ENCODE results near the gene BPIFB2. TPM values are rescaled to one million over a fixed set of nuclear protein-coding genes. Genes with fewer than 3 reads are reported as not detected.

Gene BPIFB2
- polyA plus RNA-seq, 1 donor, result not detected

- Histone ChIP-seq H3K9me3 (ENCODE audit: control insufficient read depth, low read depth, low read length) (no peaks in the 10 kb centered on the region), H3K27me3 (ENCODE audit: control insufficient read depth, insufficient read depth, low read length) (no peaks in the 10 kb centered on the region), H3K27ac (ENCODE audit: low read length) (no peak overlapping the region), H3K36me3 (ENCODE audit: control insufficient read depth, insufficient read depth, low read length) (no peaks in the 10 kb centered on the region), H3K4me1 (ENCODE audit: control insufficient read depth, insufficient read depth, low read length) (no peaks in the 10 kb centered on the region), H3K4me3 (ENCODE audit: low read length) (no peak overlapping the region)
- no CpG with 5 or more reads among the region's 8 CpGs for WGBS (ENCODE audit: insufficient coverage, low lambda C conversion rate)
- no peak for DNase-seq
Measured at GRCh38 chr20:32965115-32965514, 42.4 kb upstream of the BPIFB2 start.

GRCh38 chr20:32965581-32966373 is 41.7 kb upstream of the BPIFB2 start:
- H3K36me3 ChIP-seq (ENCODE audit: control insufficient read depth, insufficient read depth, low read length), result no peaks in the 10 kb centered on the region
- no peaks in the 10 kb centered on the region for H3K27me3 ChIP-seq (ENCODE audit: control insufficient read depth, insufficient read depth, low read length)
- no peaks in the 10 kb centered on the region for H3K9me3 ChIP-seq (ENCODE audit: control insufficient read depth, low read depth, low read length)
- no peaks in the 10 kb centered on the region for H3K4me1 ChIP-seq (ENCODE audit: control insufficient read depth, insufficient read depth, low read length)
- WGBS (ENCODE audit: insufficient coverage, low lambda C conversion rate), result no CpG with 5 or more reads among the region's 12 CpGs
- no peak overlapping the region for H3K4me3 ChIP-seq (ENCODE audit: low read length)
- no peak for DNase-seq
- H3K27ac ChIP-seq (ENCODE audit: low read length), result no peak overlapping the region

GRCh38 chr20:32966382-32966781 is 41.1 kb upstream of the BPIFB2 start:
- H3K27me3 ChIP-seq (ENCODE audit: control insufficient read depth, insufficient read depth, low read length), result no peaks in the 10 kb centered on the region
- H3K4me1 ChIP-seq (ENCODE audit: control insufficient read depth, insufficient read depth, low read length), result no peaks in the 10 kb centered on the region
- H3K27ac ChIP-seq (ENCODE audit: low read length), result no peak overlapping the region
- no peak for DNase-seq
- no CpG with 5 or more reads among the region's 4 CpGs for WGBS (ENCODE audit: insufficient coverage, low lambda C conversion rate)
- H3K9me3 ChIP-seq (ENCODE audit: control insufficient read depth, low read depth, low read length), result no peaks in the 10 kb centered on the region
- no peaks in the 10 kb centered on the region for H3K36me3 ChIP-seq (ENCODE audit: control insufficient read depth, insufficient read depth, low read length)
- H3K4me3 ChIP-seq (ENCODE audit: low read length), result no peak overlapping the region

- no peak for DNase-seq
- WGBS (ENCODE audit: insufficient coverage, low lambda C conversion rate), result 70% methylated on average over 2 of the region's 16 CpGs
- no peak overlapping the region for H3K4me3 ChIP-seq (ENCODE audit: low read length)
Measured at GRCh38 chr20:32966881-32967781, 40.4 kb upstream of the BPIFB2 start.

GRCh38 chr20:32967961-32968457 is 39.5 kb upstream of the BPIFB2 start:
- no peak for DNase-seq
- Histone ChIP-seq H3K27me3 (ENCODE audit: control insufficient read depth, insufficient read depth, low read length) (no peaks in the 10 kb centered on the region), H3K36me3 (ENCODE audit: control insufficient read depth, insufficient read depth, low read length) (no peaks in the 10 kb centered on the region), H3K4me3 (ENCODE audit: low read length) (no peak overlapping the region), H3K27ac (ENCODE audit: low read length) (no peak overlapping the region), H3K9me3 (ENCODE audit: control insufficient read depth, low read depth, low read length) (no peaks in the 10 kb centered on the region), H3K4me1 (ENCODE audit: control insufficient read depth, insufficient read depth, low read length) (no peaks in the 10 kb centered on the region)
- WGBS (ENCODE audit: insufficient coverage, low lambda C conversion rate), result 89% methylated on average over 3 of the region's 16 CpGs

More at GRCh38 chr20:32966881-32967781, 40.4 kb upstream of the BPIFB2 start:
- Histone ChIP-seq H3K36me3 (ENCODE audit: control insufficient read depth, insufficient read depth, low read length) (no peaks in the 10 kb centered on the region), H3K27me3 (ENCODE audit: control insufficient read depth, insufficient read depth, low read length) (no peaks in the 10 kb centered on the region), H3K4me1 (ENCODE audit: control insufficient read depth, insufficient read depth, low read length) (no peaks in the 10 kb centered on the region), H3K9me3 (ENCODE audit: control insufficient read depth, low read depth, low read length) (no peaks in the 10 kb centered on the region), H3K27ac (ENCODE audit: low read length) (no peak overlapping the region)

- H3K4me3 ChIP-seq (ENCODE audit: low read length), result no peak overlapping the region
- DNase-seq, result no peak
- no peaks in the 10 kb centered on the region for H3K9me3 ChIP-seq (ENCODE audit: control insufficient read depth, low read depth, low read length)
- H3K27ac ChIP-seq (ENCODE audit: low read length), result no peak overlapping the region
- H3K36me3 ChIP-seq (ENCODE audit: control insufficient read depth, insufficient read depth, low read length), result no peaks in the 10 kb centered on the region
- H3K27me3 ChIP-seq (ENCODE audit: control insufficient read depth, insufficient read depth, low read length), result no peaks in the 10 kb centered on the region
- WGBS (ENCODE audit: insufficient coverage, low lambda C conversion rate), result 60% methylated on average over 1 of the region's 19 CpGs
- no peaks in the 10 kb centered on the region for H3K4me1 ChIP-seq (ENCODE audit: control insufficient read depth, insufficient read depth, low read length)
Measured at GRCh38 chr20:32968478-32969241, 38.8 kb upstream of the BPIFB2 start.

GRCh38 chr20:32969356-32970114 is 38.0 kb upstream of the BPIFB2 start:
- DNase-seq, result no peak
- no peaks in the 10 kb centered on the region for H3K9me3 ChIP-seq (ENCODE audit: control insufficient read depth, low read depth, low read length)
- H3K36me3 ChIP-seq (ENCODE audit: control insufficient read depth, insufficient read depth, low read length), result no peaks in the 10 kb centered on the region
- no CpG with 5 or more reads among the region's 13 CpGs for WGBS (ENCODE audit: insufficient coverage, low lambda C conversion rate)
- no peaks in the 10 kb centered on the region for H3K4me1 ChIP-seq (ENCODE audit: control insufficient read depth, insufficient read depth, low read length)
- H3K27me3 ChIP-seq (ENCODE audit: control insufficient read depth, insufficient read depth, low read length), result no peaks in the 10 kb centered on the region
- no peak overlapping the region for H3K27ac ChIP-seq (ENCODE audit: low read length)
- H3K4me3 ChIP-seq (ENCODE audit: low read length), result no peak overlapping the region

GRCh38 chr20:32970115-32970972 is 37.2 kb upstream of the BPIFB2 start:
- Histone ChIP-seq H3K4me1 (ENCODE audit: control insufficient read depth, insufficient read depth, low read length) (no peaks in the 10 kb centered on the region), H3K4me3 (ENCODE audit: low read length) (no peak overlapping the region), H3K36me3 (ENCODE audit: control insufficient read depth, insufficient read depth, low read length) (no peaks in the 10 kb centered on the region), H3K27ac (ENCODE audit: low read length) (no peak overlapping the region), H3K9me3 (ENCODE audit: control insufficient read depth, low read depth, low read length) (no peaks in the 10 kb centered on the region), H3K27me3 (ENCODE audit: control insufficient read depth, insufficient read depth, low read length) (no peaks in the 10 kb centered on the region)
- WGBS (ENCODE audit: insufficient coverage, low lambda C conversion rate), result no CpG with 5 or more reads among the region's 15 CpGs
- no peak for DNase-seq

GRCh38 chr20:32970973-32971300 is 36.6 kb upstream of the BPIFB2 start:
- no peak overlapping the region for H3K27ac ChIP-seq (ENCODE audit: low read length)
- DNase-seq, result no peak

More at GRCh38 chr20:32970973-32971300, 36.6 kb upstream of the BPIFB2 start:
- H3K27me3 ChIP-seq (ENCODE audit: control insufficient read depth, insufficient read depth, low read length), result no peaks in the 10 kb centered on the region
- no peaks in the 10 kb centered on the region for H3K4me1 ChIP-seq (ENCODE audit: control insufficient read depth, insufficient read depth, low read length)
- H3K4me3 ChIP-seq (ENCODE audit: low read length), result no peak overlapping the region
- no CpG with 5 or more reads among the region's 2 CpGs for WGBS (ENCODE audit: insufficient coverage, low lambda C conversion rate)
- H3K36me3 ChIP-seq (ENCODE audit: control insufficient read depth, insufficient read depth, low read length), result no peaks in the 10 kb centered on the region
- H3K9me3 ChIP-seq (ENCODE audit: control insufficient read depth, low read depth, low read length), result no peaks in the 10 kb centered on the region
